H1 (cell line): ENCODE measurements around the gene MEP1A. TPM values are rescaled to one million over a fixed set of nuclear protein-coding genes. Genes with fewer than 3 reads are reported as not detected.

Experiments
- CTCF ChIA-PET: fragments of 300-600 bp; sonication (Branson Sonifier 250); formaldehyde crosslinking; loops from one replicate; lab custom pipeline; 2021; ENCODE audit not compliant: partially characterized antibody; lab: Charles Lee
- POLR2A ChIA-PET: fragments of 300-600 bp; sonication (Branson Sonifier 250); formaldehyde crosslinking; loops from one replicate; lab custom pipeline; 2021; ENCODE audit warnings: inconsistent platforms; ENCODE audit not compliant: partially characterized antibody; lab: Charles Lee
- DNase-seq, 2 experiments: peaks; one replicate each; pipeline versions ENCODE4 v3.0.0 to v3.0.0-alpha.2; 2010 to 2022; ENCODE audit warnings: low spot score in 2 of 2, low read depth in 1 of 2, mixed read lengths in 1 of 2
- FAIRE-seq: peaks from 2 replicates; lab custom pipeline; 2011; peaks lifted over from hg19 to GRCh38; lab: Jason Lieb, UNC
- H2AFZ ChIP-seq: 2 replicates; pipeline ENCODE4 v1.8.1; 2012; ENCODE audit warnings: low read length, inconsistent platforms
- H2AK5ac ChIP-seq: 2 replicates; pipeline ENCODE4 v1.6.1; 2013; ENCODE audit warnings: low read depth, low read length
- H2BK120ac ChIP-seq: replicated peaks from 2 replicates; pipeline ENCODE3; 2013; ENCODE audit warnings: low read depth, low read length, inconsistent platforms
- H2BK12ac ChIP-seq: 2 replicates; pipeline ENCODE4 v1.6.1; 2013; ENCODE audit warnings: low read depth, low read length
- H2BK15ac ChIP-seq: 2 replicates; pipeline ENCODE4 v1.6.1; 2013; ENCODE audit warnings: low read length
- H2BK20ac ChIP-seq: 2 replicates; pipeline ENCODE4 v1.6.1; 2013; ENCODE audit warnings: low read length
- H2BK5ac ChIP-seq: 2 replicates; pipeline ENCODE4 v1.6.1; 2013; ENCODE audit warnings: low read depth, low read length
- H3K14ac ChIP-seq: 2 replicates; pipeline ENCODE4 v1.6.1; 2013; ENCODE audit warnings: inconsistent platforms; ENCODE audit not compliant: insufficient read length
- H3K18ac ChIP-seq: 2 replicates; pipeline ENCODE4 v1.6.1; 2013; ENCODE audit warnings: low read length; ENCODE audit errors: extremely low read depth
- H3K23ac ChIP-seq: 2 replicates; pipeline ENCODE4 v1.6.1; 2013; ENCODE audit warnings: inconsistent platforms; ENCODE audit not compliant: insufficient read length
- H3K23me2 ChIP-seq: 2 replicates; pipeline ENCODE4 v1.6.1; 2013; ENCODE audit warnings: low read depth, low read length
- H3K27ac ChIP-seq: 2 replicates; pipeline ENCODE4 v1.6.1; 2011; ENCODE audit warnings: low read depth, low read length, inconsistent platforms
- H3K27me3 ChIP-seq, 4 experiments: replicated peaks in 1 of 4; 1 replicate in 1 of 4; 2 replicates in 3 of 4; pipeline versions ENCODE4 v1.6.1 to v1.8.1; 2011 to 2013; ENCODE audit warnings: low read length in 3 of 4, mild to moderate bottlenecking in 3 of 4, inconsistent platforms in 2 of 4, mixed read lengths in 2 of 4, moderate library complexity in 1 of 4; ENCODE audit not compliant: control insufficient read depth in 3 of 4, insufficient read depth in 3 of 4; ENCODE audit errors: extremely low read depth in 1 of 4
- H3K36me3 ChIP-seq, 4 experiments: 2 replicates each; pipeline versions ENCODE4 v1.6.1 to v1.8.1; 2011 to 2013; ENCODE audit warnings: mild to moderate bottlenecking in 4 of 4, low read length in 3 of 4, moderate library complexity in 2 of 4, control low read depth in 1 of 4, inconsistent platforms in 1 of 4; ENCODE audit not compliant: insufficient read depth in 4 of 4, control insufficient read depth in 2 of 4
- H3K4ac ChIP-seq: replicated peaks from 2 replicates; pipeline ENCODE3; 2013; ENCODE audit warnings: low read length, low read depth, mixed read lengths, inconsistent platforms; ENCODE audit not compliant: insufficient read length
- H3K4me1 ChIP-seq, 4 experiments: replicated peaks in 1 of 4; 1 replicate in 1 of 4; 2 replicates in 3 of 4; pipeline versions ENCODE4 v1.6.1 to v1.8.1; 2011 to 2013; ENCODE audit warnings: low read length in 3 of 4, inconsistent platforms in 2 of 4, mixed read lengths in 1 of 4; ENCODE audit not compliant: insufficient read depth in 4 of 4, control insufficient read depth in 3 of 4
- H3K4me2 ChIP-seq, 2 experiments: 2 replicates each; pipeline versions ENCODE4 v1.6.1 to v1.8.1; 2011 to 2013; ENCODE audit warnings: low read depth in 2 of 2, low read length in 2 of 2, control low read depth in 1 of 2, inconsistent platforms in 1 of 2, mild to moderate bottlenecking in 1 of 2; ENCODE audit not compliant: insufficient read depth in 1 of 2
- H3K4me3 ChIP-seq, 4 experiments: fragments of 200-600, 300-600 bp in 1 of 4; sonication (generic), shearing (Covaris generic), sonication (Bioruptor Twin) in 1 of 4; 2 replicates each; pipeline versions ENCODE4 v1.5.1 to v1.8.1; 2011 to 2016; ENCODE audit warnings: low read length in 4 of 4, low read depth in 3 of 4, control low read depth in 2 of 4, inconsistent platforms in 2 of 4, mild to moderate bottlenecking in 2 of 4, mixed read lengths in 1 of 4, moderate library complexity in 1 of 4; ENCODE audit not compliant: insufficient read depth in 2 of 4; ENCODE audit errors: extremely low read depth in 1 of 4
- H3K56ac ChIP-seq: replicated peaks from 2 replicates; pipeline ENCODE3; 2013; ENCODE audit warnings: low read depth, mild to moderate bottlenecking, mixed read lengths, low read length, inconsistent platforms; ENCODE audit not compliant: insufficient read length
- H3K79me1 ChIP-seq: 2 replicates; pipeline ENCODE4 v1.6.1; 2013; ENCODE audit warnings: low read depth, low read length, control low read depth
- H3K79me2 ChIP-seq, 2 experiments: 2 replicates each; pipeline versions ENCODE4 v1.6.1 to v1.8.1; 2012 to 2013; ENCODE audit warnings: low read length in 2 of 2, mild to moderate bottlenecking in 2 of 2, inconsistent platforms in 1 of 2; ENCODE audit not compliant: insufficient read depth in 2 of 2, control insufficient read depth in 1 of 2
- H3K9ac ChIP-seq, 4 experiments: replicated peaks in 1 of 4; 1 replicate in 1 of 4; 2 replicates in 3 of 4; pipeline versions ENCODE4 v1.6.1 to v1.8.1; 2011 to 2013; ENCODE audit warnings: low read depth in 3 of 4, low read length in 3 of 4, control low read depth in 2 of 4, mild to moderate bottlenecking in 2 of 4, moderate library complexity in 2 of 4, inconsistent platforms in 1 of 4; ENCODE audit errors: extremely low read depth in 1 of 4
- H3K9me3 ChIP-seq, 2 experiments: 2 replicates each; pipeline versions ENCODE4 v1.6.1 to v1.8.1; 2012 to 2013; ENCODE audit warnings: mild to moderate bottlenecking in 2 of 2, moderate library complexity in 2 of 2, control low read depth in 1 of 2, inconsistent platforms in 1 of 2, low read depth in 1 of 2, low read length in 1 of 2, mixed read lengths in 1 of 2; ENCODE audit not compliant: insufficient read depth in 2 of 2
- H4K20me1 ChIP-seq, 2 experiments: replicated peaks in 1 of 2; 2 replicates each; pipeline versions ENCODE3 to v1.8.1; 2011 to 2013; ENCODE audit warnings: inconsistent platforms in 2 of 2, low read length in 2 of 2, mild to moderate bottlenecking in 1 of 2; ENCODE audit not compliant: insufficient read depth in 2 of 2, control insufficient read depth in 1 of 2
- H4K5ac ChIP-seq: 2 replicates; pipeline ENCODE4 v1.6.1; 2013; ENCODE audit warnings: low read length, low read depth, mixed read lengths, inconsistent platforms; ENCODE audit not compliant: insufficient read length
- H4K8ac ChIP-seq: 2 replicates; pipeline ENCODE4 v1.8.0; 2013; ENCODE audit warnings: mild to moderate bottlenecking, moderate library complexity, low read length, inconsistent platforms; ENCODE audit not compliant: insufficient read depth; ENCODE audit errors: extremely low read depth
- H4K91ac ChIP-seq: replicated peaks from 2 replicates; pipeline ENCODE3; 2013; ENCODE audit warnings: low read length, mixed read lengths, inconsistent platforms; ENCODE audit not compliant: insufficient read length
- CTCF ChIP-seq, 3 experiments: IDR thresholded peaks; 1 replicate in 2 of 3; 2 replicates in 1 of 3; pipeline versions ENCODE4 v1.5.1 to v1.6.1; 2011; ENCODE audit warnings: low read length in 3 of 3, mild to moderate bottlenecking in 3 of 3, inconsistent platforms in 2 of 3, low read depth in 1 of 3, moderate library complexity in 1 of 3; ENCODE audit not compliant: insufficient read depth in 1 of 3; ENCODE audit errors: control extremely low read depth in 1 of 3
- MAFK ChIP-seq: IDR thresholded peaks from 2 replicates; pipeline ENCODE4 v1.6.1; 2012; ENCODE audit warnings: low read depth, mild to moderate bottlenecking, improper control_type of control experiment, low read length
- SAP30 ChIP-seq: fragments of 300-600 bp; sonication (generic); IDR thresholded peaks from 2 replicates; pipeline ENCODE4 v1.7.1; 2012; ENCODE audit warnings: low read length, moderate library complexity, mild to moderate bottlenecking, inconsistent platforms; ENCODE audit not compliant: insufficient read depth, insufficient replicate concordance
- WGBS, 2 experiments: shearing (Covaris generic) in 1 of 2; methylation state at CpG; one replicate each; pipeline versions ENCODE4 v1.1.6 to v1.1.7; 2013 to 2015; ENCODE audit warnings: low lambda C conversion rate in 2 of 2, mixed read lengths in 2 of 2, inconsistent platforms in 1 of 2, low coverage in 1 of 2, missing lambda C conversion rate in 1 of 2; ENCODE audit not compliant: insufficient replicate concordance in 2 of 2, insufficient coverage in 1 of 2, insufficient read length in 1 of 2; ENCODE audit errors: extremely low coverage in 1 of 2, missing lambda C conversion rate in 1 of 2; 5-methylcytosine and 5-hydroxymethylcytosine counted together
- polyA plus RNA-seq, 7 experiments: library from polyadenylated mRNA; depleted of rRNA in 3 of 7; stranded (reverse) in 5 of 7; unstranded in 2 of 7; fragments of >200 nt in 5 of 7; fragments of 200-250 nt in 2 of 7; gene quantifications; 1 replicate in 5 of 7; 2 replicates in 1 of 7; 4 replicates in 1 of 7; pipeline versions ENCODE4 v1.2.1 to v1.2.3, GENCODE V29; 2011 to 2013; ENCODE audit warnings: missing spikeins in 2 of 7, mixed read lengths in 2 of 7
- total RNA-seq: library from RNA; stranded (reverse); fragmentation: NEBNext Ultra II Directional; extraction: Animal tissue kit (Norgen Biotek cat#: 25700); gene quantifications from 2 replicates; pipeline ENCODE4 v1.2.1, GENCODE V29; 2021

The MEP1A gene
- total and polyA plus RNA-seq, 2 of the 8 experiments (the other 6 are each of a cell fraction or from before 2014, with no cell fraction given) = 0.03 TPM; not detected in 1

GRCh38 chr6:46758960-46759753 lies 34.0 kb upstream of the MEP1A start:
- no peak for FAIRE-seq
- no peaks in the 10 kb centered on the region for H3K36me3 ChIP-seq
- 89% methylated on average over 4 of the region's 4 CpGs; no CpG with 5 or more reads in 1 of the 2 experiments for WGBS, 2 experiments

More at GRCh38 chr6:46758960-46759753, 34.0 kb upstream of the MEP1A start:
- Histone ChIP-seq H3K4me2 (no peak overlapping the region), H2AFZ (no peak overlapping the region), H3K23ac (no peak overlapping the region), H3K14ac (no peak overlapping the region), H3K18ac (no peak overlapping the region), H3K79me2 (no peaks in the 10 kb centered on the region), H2BK15ac (no peak overlapping the region), H3K79me1 (no peaks in the 10 kb centered on the region), H3K9ac (no peak overlapping the region), H3K56ac (no peak overlapping the region), H4K5ac (no peak overlapping the region), H2BK5ac (no peak overlapping the region), H3K23me2 (no peaks in the 10 kb centered on the region), H3K4me1 (peaks cover 0 to 7% (median 3%) of the 10 kb centered on the region in 4 experiments; a peak in 3 of 7 replicates), H2BK20ac (no peak overlapping the region), H3K4ac (no peak overlapping the region), H2BK120ac (no peak overlapping the region), H4K91ac (no peak overlapping the region), H4K20me1 (no peaks in the 10 kb centered on the region), H4K8ac (no peak overlapping the region), H3K4me3 (no peak overlapping the region), H2AK5ac (no peak overlapping the region), H3K27me3 (no peaks in the 10 kb centered on the region), H3K27ac (no peak overlapping the region), H2BK12ac (no peak overlapping the region), H3K9me3 (no peaks in the 10 kb centered on the region)
- ChIA-PET CTCF (no interaction called here), POLR2A (no interaction called here)
- TF ChIP-seq MAFK (peak; percentile 31; the same call in 1 of the 2 replicates), CTCF (IDR thresholded peaks at IDR 0.05; ENCODE audit: control extremely low read depth in 1 of 3, insufficient read depth in 1 of 3, low read depth in 1 of 3, low read length in 3 of 3) (no peak), SAP30 (no peak)
- no peak for DNase-seq
